ENCODE measurements around the gene SYNE2. TPM values are rescaled to one million over a fixed set of nuclear protein-coding genes. Genes with fewer than 3 reads are reported as not detected.
A peak's percentile ranks its signal among the peaks of the same experiment; 100 is the strongest.

SYNE2 gene
- total and polyA plus RNA-seq, 2 of the 8 experiments (the other 6 are each of a cell fraction or from before 2014, with no cell fraction given): 32.6 to 46.1 TPM

DNA sequence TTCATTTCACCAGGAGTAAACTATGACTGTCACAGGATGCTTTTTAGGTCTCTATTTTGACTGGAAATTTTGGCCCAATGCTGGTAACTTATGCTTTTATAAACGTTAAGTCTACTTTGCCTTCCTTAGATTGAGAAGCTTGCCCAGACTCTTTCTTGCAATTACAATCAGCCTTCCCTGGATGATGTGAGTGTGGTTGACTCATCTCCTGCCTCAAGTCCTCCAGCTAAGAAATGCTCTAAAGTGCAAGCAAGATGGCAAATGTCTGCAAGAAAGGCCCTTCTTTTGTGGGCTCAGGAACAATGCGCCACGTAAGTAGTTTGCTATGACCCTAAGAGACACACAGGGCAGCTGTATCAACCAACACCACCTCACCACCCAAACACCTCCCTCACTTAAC is 96.9 kb downstream of the SYNE2 start:
- 92% methylated on average over 3 of the region's 3 CpGs; no CpG with 5 or more reads in 1 of the 2 experiments for WGBS, 2 experiments (ENCODE audit: extremely low coverage in 1 of 2, insufficient coverage in 1 of 2, insufficient read length in 1 of 2, insufficient replicate concordance in 2 of 2, low coverage in 1 of 2, low lambda C conversion rate in 2 of 2, missing lambda C conversion rate in 1 of 2)
- Histone ChIP-seq H2AK5ac (ENCODE audit: low read depth, low read length) (0 out of 2 replicates have a peak overlapping the region, but pooled peaks have one; percentile 57), H3K4me1 (replicated peaks in 1 of 4; ENCODE audit: control insufficient read depth in 3 of 4, insufficient read depth in 4 of 4, low read length in 3 of 4) (peaks cover 0 to 12% (median 0%) of the 10 kb centered on the region in 4 experiments; a peak in 4 of 7 replicates), H3K27ac (ENCODE audit: low read depth, low read length) (no peak overlapping the region), H2BK12ac (ENCODE audit: low read depth, low read length) (no peak overlapping the region), H4K91ac (replicated peaks; ENCODE audit: insufficient read length, low read length) (no peak overlapping the region), H3K4ac (replicated peaks; ENCODE audit: insufficient read length, low read depth, low read length) (no peak overlapping the region), H4K5ac (ENCODE audit: insufficient read length, low read depth, low read length) (no peak overlapping the region), H2BK5ac (ENCODE audit: low read depth, low read length) (no peak overlapping the region), H3K27me3 (replicated peaks in 1 of 4; ENCODE audit: control insufficient read depth in 3 of 4, extremely low read depth in 1 of 4, insufficient read depth in 3 of 4, low read length in 3 of 4) (no peaks in the 10 kb centered on the region), H4K8ac (ENCODE audit: extremely low read depth, insufficient read depth, low read length) (no peak overlapping the region), H2BK120ac (replicated peaks; ENCODE audit: low read depth, low read length) (no peak overlapping the region), H2BK20ac (ENCODE audit: low read length) (no peak overlapping the region), H3K79me2 (ENCODE audit: control insufficient read depth in 1 of 2, insufficient read depth in 2 of 2, low read length in 2 of 2) (no peaks in the 10 kb centered on the region), H3K36me3 (ENCODE audit: control insufficient read depth in 2 of 4, insufficient read depth in 4 of 4, low read length in 3 of 4) (peaks cover 0 to 15% (median 4%) of the 10 kb centered on the region in 4 experiments; a peak in 3 of 8 replicates), H2BK15ac (ENCODE audit: low read length) (no peak overlapping the region), H4K20me1 (replicated peaks in 1 of 2; ENCODE audit: control insufficient read depth in 1 of 2, insufficient read depth in 2 of 2, low read length in 2 of 2) (peaks cover 0 to 1% of the 10 kb centered on the region in 2 experiments), H3K4me2 (ENCODE audit: insufficient read depth in 1 of 2, low read depth in 2 of 2, low read length in 2 of 2) (no peak overlapping the region), H3K9me3 (ENCODE audit: insufficient read depth in 2 of 2, low read depth in 1 of 2, low read length in 1 of 2) (no peaks in the 10 kb centered on the region), H2AFZ (ENCODE audit: low read length) (no peak overlapping the region), H3K4me3 (ENCODE audit: extremely low read depth in 1 of 4, insufficient read depth in 2 of 4, low read depth in 3 of 4, low read length in 4 of 4) (no peak overlapping the region), H3K56ac (replicated peaks; ENCODE audit: insufficient read length, low read depth, low read length) (no peak overlapping the region), H3K18ac (ENCODE audit: extremely low read depth, low read length) (no peak overlapping the region), H3K23ac (ENCODE audit: insufficient read length) (no peak overlapping the region), H3K23me2 (ENCODE audit: low read depth, low read length) (no peaks in the 10 kb centered on the region; the same call in 1 of the 2 replicates), H3K14ac (ENCODE audit: insufficient read length) (no peak overlapping the region), H3K9ac (replicated peaks in 1 of 4; ENCODE audit: extremely low read depth in 1 of 4, low read depth in 3 of 4, low read length in 3 of 4) (no peak overlapping the region), H3K79me1 (ENCODE audit: low read depth, low read length) (no peaks in the 10 kb centered on the region)
- no peak for FAIRE-seq
- CTCF ChIA-PET (ENCODE audit: partially characterized antibody): interaction anchor here (1.5 kb wide), 1 partner anchor 8 kb away, joined by 3 read pairs; no protein-coding TSS in a partner anchor
- no peak for TF ChIP-seq EZH2 (IDR thresholded peaks at IDR 0.05; ENCODE audit: low read depth, low read length, severe bottlenecking)
- no peak for TF ChIP-seq CREB1 (IDR thresholded peaks at IDR 0.05)
- TF ChIP-seq PHF8 (conservative IDR thresholded peaks at IDR 0.05; ENCODE audit: low read depth, low read length): no peak
- no peak for DNase-seq (ENCODE audit: low read depth in 1 of 2, low spot score in 2 of 2)
- POLR2A ChIA-PET (ENCODE audit: partially characterized antibody): interaction anchor here (1.2 to 1.6 kb wide), 2 partner anchors 75 to 237 kb away, joined by 3 to 5 read pairs; no protein-coding TSS in a partner anchor

Measured in H1 (cell line).